ENCODE results near the gene ITPRIP. TPM values are rescaled to one million over a fixed set of nuclear protein-coding genes. Genes with fewer than 3 reads are reported as not detected.

Gene ITPRIP
- total and polyA plus RNA-seq, 11 donors: 18.4 to 90.2 (median 27.7) TPM

GRCh38 chr10:104329735-104330134, 8.5 kb downstream of the ITPRIP start:
- Histone ChIP-seq H3K9me3 (no peaks in the 10 kb centered on the region), H3K4me3 (peak overlapping the region in 7 of 12 donors; percentile 10 to 50 (median 38)), H3K4me1 (peaks cover 54 to 100% (median 100%) of the 10 kb centered on the region in 12 donors), H3K27me3 (no peaks in the 10 kb centered on the region), H3K27ac (peak overlapping the region; percentile 89 to 100 (median 99)), H3K36me3 (peaks cover 0 to 18% (median 0%) of the 10 kb centered on the region in 9 donors)
- 12 to 24% (median 19%) methylated on average over 3 of the region's 3 CpGs for WGBS, 4 donors
- DNase-seq (no peak), ATAC-seq (peak in 1 of 4 donors; percentile 5)
- TF ChIP-seq CTCF (IDR thresholded peaks at IDR 0.05) (no peak), POLR2A (IDR thresholded peaks at IDR 0.05) (no peak)
- intact Hi-C loops (cut with DNase I): no loop called here

DNA sequence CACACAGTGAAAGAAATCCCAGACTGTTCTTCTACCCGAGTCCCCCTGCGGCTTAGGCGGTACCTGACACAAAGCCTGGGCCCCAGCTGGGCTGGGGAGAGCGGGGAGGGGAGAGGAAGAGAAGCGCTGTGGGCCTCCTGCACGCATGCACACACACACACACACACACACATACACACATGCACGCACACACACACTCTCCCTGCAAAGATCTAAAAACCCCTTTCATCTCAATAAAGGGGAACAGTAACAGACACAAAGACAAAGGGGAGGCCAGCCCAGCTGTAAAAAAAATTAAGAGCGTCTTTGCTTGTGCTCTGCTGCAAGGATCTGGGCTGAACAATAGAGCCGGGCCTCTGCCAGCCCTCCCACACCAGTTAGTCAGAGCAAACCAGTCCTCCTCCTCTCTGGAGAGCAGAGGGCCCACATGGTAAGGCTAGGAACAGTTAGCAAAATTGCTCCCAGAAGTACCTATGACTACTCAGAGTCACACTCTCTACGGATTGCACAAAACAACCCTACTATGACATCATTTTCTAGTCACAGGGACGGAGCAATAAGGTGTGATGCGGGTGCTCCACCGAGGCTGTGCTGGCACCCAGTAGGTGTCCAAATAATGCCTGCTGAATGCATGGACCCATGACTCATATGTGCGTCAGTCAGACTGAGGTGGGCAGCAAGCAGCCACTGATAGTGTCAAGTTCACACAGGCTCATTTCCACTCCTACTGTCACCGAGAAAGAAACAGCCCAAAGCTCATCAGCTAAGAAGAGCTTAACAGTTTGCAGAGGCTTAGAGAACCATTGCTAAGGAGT, 9.2 kb downstream of the ITPRIP start:
- ATAC-seq (peak; percentile 10 to 64 (median 50)), DNase-seq (peak in 4 of 5 donors; percentile 66 to 90 (median 74))
- TF ChIP-seq CTCF (IDR thresholded peaks at IDR 0.05) (no peak), POLR2A (IDR thresholded peaks at IDR 0.05) (peak in 1 of 2 donors; percentile 54)
- Histone ChIP-seq H3K4me1 (peaks cover 56 to 100% (median 100%) of the 10 kb centered on the region in 12 donors), H3K4me3 (peak overlapping the region in 10 of 12 donors; percentile 21 to 50 (median 35)), H3K36me3 (peaks cover 0 to 12% (median 0%) of the 10 kb centered on the region in 9 donors), H3K27ac (peak overlapping the region; percentile 89 to 100 (median 99)), H3K27me3 (no peaks in the 10 kb centered on the region), H3K9me3 (no peaks in the 10 kb centered on the region)
- intact Hi-C loops (cut with DNase I): no loop called here
- WGBS, 4 donors: 8 to 17% (median 12%) methylated on average over 8 to 15 of the region's 15 CpGs

- Histone ChIP-seq H3K36me3 (peaks cover 0 to 10% (median 0%) of the 10 kb centered on the region in 9 donors), H3K27me3 (no peaks in the 10 kb centered on the region), H3K4me3 (peak overlapping the region in 10 of 12 donors; percentile 21 to 50 (median 35)), H3K27ac (peak overlapping the region; percentile 89 to 100 (median 99)), H3K9me3 (no peaks in the 10 kb centered on the region), H3K4me1 (peaks cover 52 to 100% (median 100%) of the 10 kb centered on the region in 12 donors)
- no peak for TF ChIP-seq CTCF (IDR thresholded peaks at IDR 0.05)
- TF ChIP-seq POLR2A (IDR thresholded peaks at IDR 0.05): no peak
- no peak for DNase-seq
- ATAC-seq: no peak
- 0 to 10% (median 4%) methylated on average over 3 of the region's 3 CpGs for WGBS, 4 donors
- intact Hi-C loops (cut with DNase I): no loop called here
Observed at GRCh38 chr10:104328646-104328895, 9.7 kb downstream of the ITPRIP start.
